ENCODE measurements around the gene E2F1. TPM values are rescaled to one million over a fixed set of nuclear protein-coding genes. Genes with fewer than 3 reads are reported as not detected.

The E2F1 gene
- total RNA-seq, 4 donors from 2014 or later, result 2.1 to 4.8 (median 3.1) TPM

GRCh38 chr20:33658510-33658909 is 27.7 kb downstream of the E2F1 start:
- Histone ChIP-seq H3K36me3 (peaks cover 10 to 39% (median 10%) of the 10 kb centered on the region in 3 donors), H3K27ac (no peak overlapping the region), H3K9me3 (no peaks in the 10 kb centered on the region), H3K27me3 (no peaks in the 10 kb centered on the region), H3K4me3 (no peak overlapping the region), H3K4me1 (peaks cover 14 to 38% (median 18%) of the 10 kb centered on the region in 3 donors)
- TF ChIP-seq POLR2A (IDR thresholded peaks at IDR 0.05) (no peak), CTCF (IDR thresholded peaks at IDR 0.05) (no peak)
- 100% methylated on average over 4 of the region's 8 CpGs for WGBS, 2 donors
- intact Hi-C loops (cut with DNase I), result no loop called here
- no peak for DNase-seq

- peaks cover 10 to 39% (median 10%) of the 10 kb centered on the region in 3 donors for H3K36me3 ChIP-seq
- TF ChIP-seq CTCF (IDR thresholded peaks at IDR 0.05), result no peak
- TF ChIP-seq POLR2A (IDR thresholded peaks at IDR 0.05), result no peak
- no peaks in the 10 kb centered on the region for H3K27me3 ChIP-seq
- no peak overlapping the region for H3K27ac ChIP-seq
- H3K9me3 ChIP-seq, result no peaks in the 10 kb centered on the region
- 90 to 93% methylated on average over 3 to 6 of the region's 12 CpGs for WGBS, 2 donors
- no peak for DNase-seq
- intact Hi-C loops (cut with DNase I), result no loop called here
- H3K4me3 ChIP-seq, result no peak overlapping the region
- peaks cover 12 to 40% (median 16%) of the 10 kb centered on the region in 3 donors for H3K4me1 ChIP-seq
These were observed 28.5 kb downstream of the E2F1 start for GRCh38 chr20:33657704-33658095.

- TF ChIP-seq CTCF (IDR thresholded peaks at IDR 0.05) (no peak), POLR2A (IDR thresholded peaks at IDR 0.05) (no peak)
- DNase-seq, result no peak
- H3K9me3 ChIP-seq, result no peaks in the 10 kb centered on the region
- no peak overlapping the region for H3K27ac ChIP-seq
- intact Hi-C loops (cut with DNase I), result no loop called here
- no peak overlapping the region for H3K4me3 ChIP-seq
- peaks cover 10 to 39% (median 10%) of the 10 kb centered on the region in 3 donors for H3K36me3 ChIP-seq
- peaks cover 10 to 43% (median 14%) of the 10 kb centered on the region in 3 donors for H3K4me1 ChIP-seq
- 94 to 97% methylated on average over 6 to 13 of the region's 17 CpGs for WGBS, 2 donors
- no peaks in the 10 kb centered on the region for H3K27me3 ChIP-seq
These were observed 29.1 kb downstream of the E2F1 start for GRCh38 chr20:33656783-33657703.

GRCh38 chr20:33656010-33656782 is 30.0 kb downstream of the E2F1 start:
- H3K9me3 ChIP-seq, result no peaks in the 10 kb centered on the region
- no peak for DNase-seq
- intact Hi-C loops (cut with DNase I), result no loop called here
- H3K36me3 ChIP-seq, result peaks cover 10 to 39% (median 10%) of the 10 kb centered on the region in 3 donors
- no peaks in the 10 kb centered on the region for H3K27me3 ChIP-seq
- 91% methylated on average over 9 of the region's 10 CpGs; no CpG with 5 or more reads in 1 of the 2 donors for WGBS, 2 donors
- H3K27ac ChIP-seq, result no peak overlapping the region
- TF ChIP-seq CTCF (IDR thresholded peaks at IDR 0.05) (no peak), POLR2A (IDR thresholded peaks at IDR 0.05) (no peak)
- H3K4me3 ChIP-seq, result no peak overlapping the region
- peaks cover 14 to 52% (median 17%) of the 10 kb centered on the region in 3 donors for H3K4me1 ChIP-seq

All from esophagus squamous epithelium (tissue), 5 donors.